Stimulated activated CD8-positive, alpha-beta memory T cell treated with anti-CD3 and anti-CD28 coated beads, Interleukin-7, amount 100 ng/mL, for 1 hour (primary cell): ENCODE results near the gene MALT1.
"Not testable (repeated sequence)": the region's sequence is repeated elsewhere in the genome, so short reads cannot be mapped to it uniquely, and the experiment has no call there.

Experiments used
- DNase-seq, 2 donors: peaks; one replicate each; pipeline ENCODE4 v3.0.0-alpha.2; 2020; ENCODE audit warnings: low read depth in 2 of 2

Gene MALT1

GRCh38 chr18:58776084-58776483 lies 104.8 kb downstream of the MALT1 start:
- DNase-seq, result no peak

- DNase-seq, result not testable (repeated sequence)
These were observed 105.3 kb downstream of the MALT1 start for GRCh38 chr18:58776541-58776940.

- no peak for DNase-seq
These were observed 106.2 kb downstream of the MALT1 start for GRCh38 chr18:58777471-58777870.

- DNase-seq, result no peak
These were observed 108.3 kb downstream of the MALT1 start for GRCh38 chr18:58779529-58779928.

- no peak for DNase-seq
These were observed 108.8 kb downstream of the MALT1 start for GRCh38 chr18:58780045-58780444.

GRCh38 chr18:58781627-58782194 lies 110.4 kb downstream of the MALT1 start:
- peak; percentile 19 to 35 for DNase-seq

- no peak for DNase-seq
These were observed 113.4 kb downstream of the MALT1 start for GRCh38 chr18:58784601-58785137.

GRCh38 chr18:58785171-58785805 lies 114.0 kb downstream of the MALT1 start:
- DNase-seq, result no peak

GRCh38 chr18:58785870-58786269 lies 114.6 kb downstream of the MALT1 start:
- DNase-seq, result no peak

GRCh38 chr18:58787536-58788149 lies 116.4 kb downstream of the MALT1 start:
- no peak for DNase-seq

- no peak for DNase-seq
These were observed 117.2 kb downstream of the MALT1 start for GRCh38 chr18:58788470-58788869.

- DNase-seq, result no peak
These were observed 118.0 kb downstream of the MALT1 start for GRCh38 chr18:58788971-58789875.

GRCh38 chr18:58789876-58790240 lies 118.6 kb downstream of the MALT1 start:
- DNase-seq, result no peak

GRCh38 chr18:58792086-58792485 lies 120.8 kb downstream of the MALT1 start:
- DNase-seq, result no peak

- DNase-seq, result no peak
These were observed 122.1 kb downstream of the MALT1 start for GRCh38 chr18:58793361-58793760.

GRCh38 chr18:58796220-58796619 lies 125.0 kb downstream of the MALT1 start:
- DNase-seq, result no peak

GRCh38 chr18:58800582-58800981 lies 129.3 kb downstream of the MALT1 start:
- no peak for DNase-seq

- DNase-seq, result no peak
These were observed 131.7 kb downstream of the MALT1 start for GRCh38 chr18:58802959-58803358.

GRCh38 chr18:58803978-58804377 lies 132.7 kb downstream of the MALT1 start:
- DNase-seq, result no peak
